Mesendoderm (in vitro differentiated cells): ENCODE data around the gene CHI3L2.

Experiments used
- DNase-seq: peaks from one replicate; pipeline ENCODE4 v3.0.0; 2013
- H2AK5ac ChIP-seq: 2 replicates; pipeline ENCODE4 v1.6.1; 2013; ENCODE audit warnings: low read length, inconsistent platforms
- H2BK120ac ChIP-seq: 2 replicates; pipeline ENCODE4 v1.6.1; 2013; ENCODE audit warnings: low read depth, mild to moderate bottlenecking, low read length, moderate library complexity, mixed read lengths
- H2BK15ac ChIP-seq: replicated peaks from 2 replicates; pipeline ENCODE4 v1.6.1; 2013; ENCODE audit warnings: low read depth, mild to moderate bottlenecking, moderate library complexity
- H2BK5ac ChIP-seq: 2 replicates; pipeline ENCODE4 v1.6.1; 2013; ENCODE audit warnings: low read length, inconsistent platforms
- H3K18ac ChIP-seq: 2 replicates; pipeline ENCODE4 v1.6.1; 2013; ENCODE audit warnings: mild to moderate bottlenecking, low read length, mixed read lengths
- H3K23ac ChIP-seq: one replicate; pipeline ENCODE4 v1.6.1; 2013; ENCODE audit warnings: low read length
- H3K27ac ChIP-seq: 2 replicates; pipeline ENCODE4 v1.5.1; 2013; ENCODE audit warnings: low read depth, mild to moderate bottlenecking, inconsistent platforms, low read length, moderate library complexity
- H3K27me3 ChIP-seq: 2 replicates; pipeline ENCODE4 v1.6.1; 2013; ENCODE audit warnings: low read length, control low read depth, mild to moderate bottlenecking, inconsistent platforms; ENCODE audit not compliant: insufficient read depth, poor library complexity
- H3K36me3 ChIP-seq: 2 replicates; pipeline ENCODE4 v1.6.1; 2013; ENCODE audit warnings: low read length, inconsistent platforms; ENCODE audit not compliant: control insufficient read depth, insufficient read depth
- H3K4ac ChIP-seq: one replicate; pipeline ENCODE4 v1.6.1; 2013; ENCODE audit warnings: low read depth, mild to moderate bottlenecking, low read length, moderate library complexity
- H3K4me1 ChIP-seq: 2 replicates; pipeline ENCODE4 v1.6.1; 2013; ENCODE audit warnings: low read depth, low read length, inconsistent platforms; ENCODE audit not compliant: control insufficient read depth
- H3K4me2 ChIP-seq: 2 replicates; pipeline ENCODE4 v1.6.1; 2013; ENCODE audit warnings: low read length
- H3K4me3 ChIP-seq: 2 replicates; pipeline ENCODE4 v1.5.1; 2013; ENCODE audit warnings: mild to moderate bottlenecking, low read length
- H3K56ac ChIP-seq: one replicate; pipeline ENCODE4 v1.6.1; 2013; ENCODE audit warnings: low read length
- H3K79me1 ChIP-seq: 2 replicates; pipeline ENCODE4 v1.6.1; 2013; ENCODE audit warnings: low read length, inconsistent platforms
- H3K79me2 ChIP-seq: 2 replicates; pipeline ENCODE4 v1.6.1; 2013; ENCODE audit warnings: mild to moderate bottlenecking, low read length; ENCODE audit not compliant: control insufficient read depth, insufficient read depth
- H3K9ac ChIP-seq: 2 replicates; pipeline ENCODE4 v1.6.1; 2013; ENCODE audit warnings: low read length, inconsistent platforms
- H4K5ac ChIP-seq: one replicate; pipeline ENCODE4 v1.6.1; 2013; ENCODE audit warnings: low read length
- H4K8ac ChIP-seq: one replicate; pipeline ENCODE4 v1.6.1; 2013; ENCODE audit warnings: low read depth, mild to moderate bottlenecking, control low read depth, low read length, moderate library complexity
- WGBS: extraction: QIAGEN DNeasy Blood & Tissue Kit; methylation state at CpG from one replicate; pipeline ENCODE4 v1.1.7; 2013; ENCODE audit warnings: low lambda C conversion rate, missing lambda C conversion rate; ENCODE audit not compliant: insufficient coverage; ENCODE audit errors: extremely low coverage; 5-methylcytosine and 5-hydroxymethylcytosine counted together

Gene CHI3L2

GRCh38 chr1:111209622-111210021 is 17.9 kb upstream of the CHI3L2 start:
- Histone ChIP-seq H2BK15ac (no peak overlapping the region), H3K27ac (no peak overlapping the region), H3K27me3 (no peaks in the 10 kb centered on the region), H3K4me2 (no peak overlapping the region), H3K23ac (no peak overlapping the region), H3K56ac (no peak overlapping the region), H3K4me3 (no peak overlapping the region), H3K79me1 (no peaks in the 10 kb centered on the region), H3K79me2 (no peaks in the 10 kb centered on the region), H4K8ac (no peak overlapping the region), H3K4ac (no peak overlapping the region), H3K36me3 (no peaks in the 10 kb centered on the region), H2BK120ac (no peak overlapping the region), H2BK5ac (no peak overlapping the region), H3K18ac (no peak overlapping the region), H3K9ac (no peak overlapping the region), H2AK5ac (no peak overlapping the region), H3K4me1 (peaks cover 7% of the 10 kb centered on the region), H4K5ac (no peak overlapping the region)
- no CpG with 5 or more reads among the region's 4 CpGs for WGBS
- no peak for DNase-seq

- no peak overlapping the region for H3K4me3 ChIP-seq
- H4K8ac ChIP-seq, result no peak overlapping the region
- H3K79me1 ChIP-seq, result no peaks in the 10 kb centered on the region
- no peak overlapping the region for H3K18ac ChIP-seq
- H2BK120ac ChIP-seq, result no peak overlapping the region
- H3K27ac ChIP-seq, result no peak overlapping the region
- H4K5ac ChIP-seq, result no peak overlapping the region
- H3K23ac ChIP-seq, result no peak overlapping the region
- H2AK5ac ChIP-seq, result no peak overlapping the region
- H3K4ac ChIP-seq, result no peak overlapping the region
- no peak overlapping the region for H3K4me2 ChIP-seq
- no CpG with 5 or more reads among the region's 1 CpG for WGBS
- H3K36me3 ChIP-seq, result no peaks in the 10 kb centered on the region
- H3K56ac ChIP-seq, result no peak overlapping the region
- no peaks in the 10 kb centered on the region for H3K27me3 ChIP-seq
- H3K4me1 ChIP-seq, result peaks cover 11% of the 10 kb centered on the region
- no peak overlapping the region for H2BK5ac ChIP-seq
- H2BK15ac ChIP-seq, result no peak overlapping the region
- no peak overlapping the region for H3K9ac ChIP-seq
- no peaks in the 10 kb centered on the region for H3K79me2 ChIP-seq
- no peak for DNase-seq
These were observed 15.6 kb upstream of the CHI3L2 start for GRCh38 chr1:111211921-111212320.

GRCh38 chr1:111212634-111213335 is 14.7 kb upstream of the CHI3L2 start:
- no peak overlapping the region for H3K23ac ChIP-seq
- H3K79me1 ChIP-seq, result no peaks in the 10 kb centered on the region
- no peaks in the 10 kb centered on the region for H3K79me2 ChIP-seq
- no peak overlapping the region for H2BK120ac ChIP-seq
- H3K27ac ChIP-seq, result peak overlapping the region; percentile 75
- H3K4me2 ChIP-seq, result no peak overlapping the region
- H3K4me1 ChIP-seq, result peaks cover 11% of the 10 kb centered on the region
- H3K18ac ChIP-seq, result peak overlapping the region; percentile 42
- H4K5ac ChIP-seq, result no peak overlapping the region
- H3K4ac ChIP-seq, result peak overlapping the region; percentile 44
- H3K36me3 ChIP-seq, result no peaks in the 10 kb centered on the region
- H4K8ac ChIP-seq, result no peak overlapping the region
- peak overlapping the region; percentile 74 for H2BK5ac ChIP-seq
- H3K56ac ChIP-seq, result peak overlapping the region; percentile 61
- no peaks in the 10 kb centered on the region for H3K27me3 ChIP-seq
- H3K9ac ChIP-seq, result peak overlapping the region; percentile 17
- peak; percentile 44 for DNase-seq
- H2AK5ac ChIP-seq, result peak overlapping the region; percentile 83
- H2BK15ac ChIP-seq, result no peak overlapping the region
- WGBS, result no CpG with 5 or more reads among the region's 5 CpGs
- no peak overlapping the region for H3K4me3 ChIP-seq

- Histone ChIP-seq H3K4me3 (no peak overlapping the region), H3K23ac (no peak overlapping the region), H3K36me3 (no peaks in the 10 kb centered on the region), H2AK5ac (no peak overlapping the region), H2BK15ac (no peak overlapping the region), H3K18ac (peak overlapping the region; percentile 85), H2BK120ac (peak overlapping the region; percentile 93), H3K79me1 (no peaks in the 10 kb centered on the region), H3K79me2 (no peaks in the 10 kb centered on the region), H3K27me3 (no peaks in the 10 kb centered on the region), H4K8ac (no peak overlapping the region), H3K4me2 (no peak overlapping the region), H2BK5ac (peak overlapping the region; percentile 6), H3K9ac (no peak overlapping the region), H4K5ac (no peak overlapping the region), H3K4ac (no peak overlapping the region), H3K56ac (peak overlapping the region; percentile 35), H3K4me1 (peaks cover 11% of the 10 kb centered on the region), H3K27ac (peak overlapping the region; percentile 75)
- DNase-seq, result no peak
- WGBS, result no CpG with 5 or more reads among the region's 6 CpGs
These were observed 14.1 kb upstream of the CHI3L2 start for GRCh38 chr1:111213412-111213811.

- no CpG with 5 or more reads among the region's 6 CpGs for WGBS
- no peak overlapping the region for H3K27ac ChIP-seq
- H3K9ac ChIP-seq, result no peak overlapping the region
- H3K4me1 ChIP-seq, result peaks cover 11% of the 10 kb centered on the region
- no peak overlapping the region for H4K5ac ChIP-seq
- no peak overlapping the region for H2AK5ac ChIP-seq
- H3K4me2 ChIP-seq, result no peak overlapping the region
- peak overlapping the region; percentile 2 for H3K56ac ChIP-seq
- H3K36me3 ChIP-seq, result no peaks in the 10 kb centered on the region
- H4K8ac ChIP-seq, result no peak overlapping the region
- H3K79me1 ChIP-seq, result no peaks in the 10 kb centered on the region
- H2BK15ac ChIP-seq, result no peak overlapping the region
- H3K4me3 ChIP-seq, result no peak overlapping the region
- peak overlapping the region; percentile 70 for H3K4ac ChIP-seq
- DNase-seq, result no peak
- H3K18ac ChIP-seq, result peak overlapping the region; percentile 85
- H2BK5ac ChIP-seq, result peak overlapping the region; percentile 68
- H3K23ac ChIP-seq, result no peak overlapping the region
- H2BK120ac ChIP-seq, result peak overlapping the region; percentile 93
- no peaks in the 10 kb centered on the region for H3K79me2 ChIP-seq
- H3K27me3 ChIP-seq, result no peaks in the 10 kb centered on the region
These were observed 13.3 kb upstream of the CHI3L2 start for GRCh38 chr1:111214074-111214801.
